Smooth muscle cell (in vitro differentiated cells): ENCODE results near the gene HS6ST3. TPM values are rescaled to one million over a fixed set of nuclear protein-coding genes. Genes with fewer than 3 reads are reported as not detected.

ENCODE experiments used
- DNase-seq: peaks from one replicate; lab custom pipeline; 2025; ENCODE audit not compliant: unreplicated experiment; lab: John Stamatoyannopoulos, UW
- H2AFZ ChIP-seq: fragments of 200-600 bp; sonication (generic); 2 replicates; pipeline ENCODE4 v1.6.0; 2016; ENCODE audit warnings: antibody characterized with exemption, low read depth, mild to moderate bottlenecking
- H3F3A ChIP-seq: fragments of 200-600 bp; sonication (generic); 2 replicates; pipeline ENCODE4 v1.6.0; 2017; ENCODE audit warnings: antibody characterized with exemption, low read depth
- H3K27ac ChIP-seq: fragments of 200-600 bp; sonication (generic); 2 replicates; pipeline ENCODE4 v1.5.1; 2016; ENCODE audit warnings: low read depth, mild to moderate bottlenecking
- H3K27me3 ChIP-seq: fragments of 200-600 bp; sonication (generic); 2 replicates; pipeline ENCODE4 v1.6.1; 2016; ENCODE audit warnings: low read depth, mild to moderate bottlenecking
- H3K36me3 ChIP-seq: fragments of 200-600 bp; sonication (generic); 2 replicates; pipeline ENCODE4 v1.5.1; 2016; ENCODE audit warnings: low read depth
- H3K4me1 ChIP-seq: fragments of 200-600 bp; sonication (generic); 2 replicates; pipeline ENCODE4 v1.5.1; 2016; ENCODE audit warnings: low read depth
- H3K4me2 ChIP-seq: fragments of 200-600 bp; sonication (generic); 2 replicates; pipeline ENCODE4 v1.6.0; 2016; ENCODE audit warnings: mild to moderate bottlenecking
- H3K4me3 ChIP-seq: fragments of 200-600 bp; sonication (generic); 2 replicates; pipeline ENCODE4 v1.5.1; 2016; ENCODE audit warnings: mild to moderate bottlenecking
- H3K79me2 ChIP-seq: fragments of 200-600 bp; sonication (generic); 2 replicates; pipeline ENCODE4 v1.6.0; 2016; ENCODE audit warnings: low read depth, mild to moderate bottlenecking
- H3K9ac ChIP-seq: fragments of 200-600 bp; sonication (generic); 2 replicates; pipeline ENCODE4 v1.6.0; 2016; ENCODE audit warnings: low read depth
- H3K9me3 ChIP-seq: fragments of 200-600 bp; sonication (generic); replicated peaks from 2 replicates; pipeline ENCODE4 v1.5.1; 2016; ENCODE audit warnings: low read depth
- H4K20me1 ChIP-seq: fragments of 200-600 bp; sonication (generic); 2 replicates; pipeline ENCODE4 v1.6.0; 2016; ENCODE audit warnings: low read depth
- CTCF ChIP-seq: fragments of 200-600 bp; sonication (generic); IDR thresholded peaks from 2 replicates; pipeline ENCODE4 v1.5.1; 2017; ENCODE audit warnings: borderline replicate concordance, mild to moderate bottlenecking, antibody characterized with exemption; ENCODE audit not compliant: insufficient read depth, poor library complexity, severe bottlenecking
- microRNA-seq: library from miRNA; unstranded; fragments of <30 nt; microRNA quantifications from one replicate; pipeline ENCODE4, GENCODE V29; 2016; ENCODE audit warnings: borderline number of aligned reads
- polyA plus RNA-seq: library from polyadenylated mRNA; unstranded; fragments of >200 nt; fragmentation: Nextera tagmentation; extraction: Ambion mirVana; gene quantifications from 2 replicates; pipeline ENCODE4 v1.2.1, GENCODE V29; 2016
- total RNA-seq: library from RNA; depleted of rRNA; stranded (reverse); fragments of >200 nt; gene quantifications from 2 replicates; pipeline ENCODE4 v1.2.3, GENCODE V29; 2014

The HS6ST3 gene
- total and polyA plus RNA-seq, 2 experiments from 2014 or later, result 0.09 TPM; not detected in 1

- Histone ChIP-seq H3K79me2 (no peaks in the 10 kb centered on the region), H3K9ac (no peak overlapping the region), H3K27me3 (no peaks in the 10 kb centered on the region), H2AFZ (no peak overlapping the region), H3F3A (no peaks in the 10 kb centered on the region), H3K27ac (no peak overlapping the region), H4K20me1 (no peaks in the 10 kb centered on the region), H3K4me3 (no peak overlapping the region), H3K4me2 (no peak overlapping the region), H3K9me3 (no peaks in the 10 kb centered on the region), H3K4me1 (no peaks in the 10 kb centered on the region), H3K36me3 (no peaks in the 10 kb centered on the region)
- no peak for DNase-seq
- TF ChIP-seq CTCF, result no peak
These were observed 790.5 kb downstream of the HS6ST3 start for GRCh38 chr13:96880419-96880818.

Small RNA genes within 50 kb of the gene (microRNA-seq; reads per million reads assigned to microRNA genes)
- not detected for gene MIR4501

Other genes with a start within 250 kb of the HS6ST3 start
- gene UGGT2, start 36.7 kb upstream of the HS6ST3 start, total RNA-seq, result 67.2 and 103 TPM in 2 replicates
- gene UGGT2, start 36.7 kb upstream of the HS6ST3 start, polyA plus RNA-seq, result 26.8 and 27.4 TPM in 2 replicates